Measurements from ENCODE around the gene TIAM2.

GRCh38 chr6:155054491-155055250 is 59.6 kb downstream of the TIAM2 start:
- TF ChIP-seq EP300 (IDR thresholded peaks at IDR 0.05) (no peak), CTCF (IDR thresholded peaks at IDR 0.05) (no peak)

Measured in tibial nerve (tissue), 4 donors.